Body of pancreas (tissue), 4 donors: ENCODE measurements around the gene PGPEP1. TPM values are rescaled to one million over a fixed set of nuclear protein-coding genes. Genes with fewer than 3 reads are reported as not detected.
A peak's percentile ranks its signal among the peaks of the same experiment; 100 is the strongest.
"Not testable (repeated sequence)": the region's sequence is repeated elsewhere in the genome, so short reads cannot be mapped to it uniquely, and the experiment has no call there.

ENCODE experiments used
- ATAC-seq: fragments of 150-250 bp; one replicate; pipeline ENCODE4 v1.9.1; 2016
- DNase-seq, 4 donors: peaks; one replicate each; pipeline ENCODE4 v3.0.0-alpha.2; 2019
- H3K27ac ChIP-seq, 4 donors: fragments of 200-600 bp; sonication (generic); 1 replicate in 3 of 4; 2 replicates in 1 of 4; pipeline versions ENCODE4 v1.5.1 to v1.6.1; 2016 to 2019; ENCODE audit warnings: mild to moderate bottlenecking in 1 of 4, mixed read lengths in 1 of 4, moderate library complexity in 1 of 4
- H3K27me3 ChIP-seq, 2 donors: fragments of 200-600 bp; sonication (generic); one replicate each; pipeline ENCODE4 v1.6.0; 2016; ENCODE audit warnings: mild to moderate bottlenecking in 1 of 2
- H3K36me3 ChIP-seq, 2 donors: fragments of 200-600 bp; sonication (generic); replicated peaks in 1 of 2; 2 replicates each; pipeline ENCODE4 v1.5.1; 2016; ENCODE audit warnings: low read depth in 2 of 2; ENCODE audit not compliant: insufficient read depth in 1 of 2
- H3K4me1 ChIP-seq: fragments of 200-600 bp; sonication (generic); one replicate; pipeline ENCODE4 v1.6.0; 2016
- H3K4me3 ChIP-seq, 2 donors: fragments of 200-600 bp; sonication (generic); 1 replicate in 1 of 2; 2 replicates in 1 of 2; pipeline ENCODE4 v1.5.1; 2016 to 2019
- H3K9me3 ChIP-seq, 3 donors: fragments of 200-600 bp; sonication (generic); 1 replicate in 2 of 3; 2 replicates in 1 of 3; pipeline ENCODE4 v1.5.1; 2016
- CTCF ChIP-seq, 7 experiments: fragments of 450-650 bp in 4 of 7; fragments of 200-600 bp in 3 of 7; sonication (generic) in 3 of 7; IDR thresholded peaks; one replicate each; pipeline ENCODE4 v1.5.1; 2016 to 2019; ENCODE audit warnings: antibody characterized with exemption in 7 of 7
- POLR2A ChIP-seq, 3 donors: fragments of 450-650 bp; IDR thresholded peaks; one replicate each; pipeline ENCODE4 v1.6.1; 2016; ENCODE audit warnings: antibody characterized with exemption in 3 of 3, mild to moderate bottlenecking in 2 of 3
- WGBS, 2 donors: methylation state at CpG; one replicate each; pipeline ENCODE4 v1.1.5; 2017; 5-methylcytosine and 5-hydroxymethylcytosine counted together
- intact Hi-C: fragments of 100-400 bp; cut with DNase I; formaldehyde crosslinking; loops from one replicate; pipeline ENCODE4 v1.15.1; 2023
- total RNA-seq, 2 donors: library from RNA; depleted of rRNA; stranded (reverse); fragments of >200 nt; gene quantifications; one replicate each; pipeline ENCODE4 v1.1.0, GENCODE V29; 2016

The PGPEP1 gene
- total RNA-seq, 2 donors from 2014 or later = 22.1 to 37.6 TPM

- intact Hi-C loops = no loop called here
- WGBS, 2 donors = 26 to 27% methylated on average over 21 to 22 of the region's 22 CpGs
- ATAC-seq (peak; percentile 88), DNase-seq (peak; percentile 96 to 98 (median 98))
- Histone ChIP-seq H3K27ac (peak overlapping the region; percentile 90 to 97 (median 93)), H3K27me3 (no peaks in the 10 kb centered on the region), H3K36me3 (no peaks in the 10 kb centered on the region), H3K4me3 (no peak overlapping the region), H3K9me3 (no peaks in the 10 kb centered on the region), H3K4me1 (peaks cover 78% of the 10 kb centered on the region)
- TF ChIP-seq CTCF (IDR thresholded peaks at IDR 0.05) (peak in 2 of 7 experiments; percentile 5 to 9), POLR2A (IDR thresholded peaks at IDR 0.05) (peak in 2 of 3 donors; percentile 13 to 15)
Observed at GRCh38 chr19:18379803-18380747, 39.7 kb downstream of the PGPEP1 start.

GRCh38 chr19:18380843-18381242, 40.4 kb downstream of the PGPEP1 start:
- DNase-seq = no peak
- Histone ChIP-seq H3K27ac (peak overlapping the region; percentile 90 to 97 (median 93)), H3K9me3 (no peaks in the 10 kb centered on the region), H3K27me3 (no peaks in the 10 kb centered on the region), H3K4me1 (peaks cover 78% of the 10 kb centered on the region), H3K36me3 (no peaks in the 10 kb centered on the region), H3K4me3 (no peak overlapping the region)
- TF ChIP-seq POLR2A (IDR thresholded peaks at IDR 0.05) (no peak), CTCF (IDR thresholded peaks at IDR 0.05) (no peak)
- ATAC-seq = no peak
- 61 to 80% methylated on average over 3 of the region's 3 CpGs for WGBS, 2 donors
- intact Hi-C loops = no loop called here

- H3K9me3 ChIP-seq, intact Hi-C loops, DNase-seq, H3K27me3 ChIP-seq, ATAC-seq, H3K36me3 ChIP-seq, H3K27ac ChIP-seq, H3K4me3 ChIP-seq: not testable (repeated sequence)
- 89 to 95% methylated on average over 10 to 11 of the region's 11 CpGs for WGBS, 2 donors
- peaks cover 80% of the 10 kb centered on the region for H3K4me1 ChIP-seq
Observed at GRCh38 chr19:18383622-18384021, 43.2 kb downstream of the PGPEP1 start.

GRCh38 chr19:18384775-18385174, 44.4 kb downstream of the PGPEP1 start:
- H3K36me3 ChIP-seq = no peaks in the 10 kb centered on the region
- DNase-seq (peak in 1 of 4 donors; percentile 44), ATAC-seq (no peak)
- H3K9me3 ChIP-seq = no peaks in the 10 kb centered on the region
- peaks cover 73% of the 10 kb centered on the region for H3K4me1 ChIP-seq
- H3K27ac ChIP-seq = peak overlapping the region; percentile 74 to 81 (median 76)
- H3K27me3 ChIP-seq = no peaks in the 10 kb centered on the region
- intact Hi-C loops = no loop called here
- WGBS, 2 donors = 43 to 50% methylated on average over 7 of the region's 7 CpGs
- H3K4me3 ChIP-seq = no peak overlapping the region
- TF ChIP-seq POLR2A (IDR thresholded peaks at IDR 0.05) (no peak), CTCF (IDR thresholded peaks at IDR 0.05) (no peak)

GRCh38 chr19:18385359-18385674, 44.9 kb downstream of the PGPEP1 start:
- WGBS, 2 donors = 97 to 100% methylated on average over 2 to 3 of the region's 3 CpGs
- Histone ChIP-seq H3K27me3 (no peaks in the 10 kb centered on the region), H3K27ac (peak overlapping the region; percentile 74 to 81 (median 76)), H3K36me3 (no peaks in the 10 kb centered on the region), H3K4me3 (no peak overlapping the region), H3K4me1 (peaks cover 68% of the 10 kb centered on the region), H3K9me3 (no peaks in the 10 kb centered on the region)
- no peak for ATAC-seq
- TF ChIP-seq POLR2A (IDR thresholded peaks at IDR 0.05) (no peak), CTCF (IDR thresholded peaks at IDR 0.05) (no peak)
- intact Hi-C loops = no loop called here
- DNase-seq = no peak
